ENCODE measurements around the gene BIK.

BIK gene

GRCh38 chr22:43106302-43106701 lies 4.2 kb upstream of the BIK start:
- no peak for FAIRE-seq

DNA sequence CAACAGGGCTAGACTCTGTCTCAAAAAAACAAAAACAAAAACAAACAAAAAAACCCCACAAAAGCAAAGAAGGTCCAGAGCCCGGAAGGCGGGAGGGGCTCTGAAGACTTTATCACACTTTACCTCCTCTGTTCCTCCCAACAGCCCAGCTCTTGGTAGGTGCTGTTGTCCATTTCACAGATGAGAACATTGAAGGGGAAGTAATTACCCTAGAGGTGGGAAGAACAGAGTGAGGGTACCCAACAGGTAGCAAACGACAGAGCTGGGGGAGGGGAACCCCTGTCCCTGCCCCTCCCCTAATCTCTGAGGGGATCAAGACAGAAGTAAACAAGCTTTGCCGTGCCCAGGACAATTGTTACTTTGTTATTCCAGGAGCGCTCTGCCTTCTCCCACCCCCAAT lies 1.0 kb upstream of the BIK start:
- no peak for FAIRE-seq

- no peak for FAIRE-seq
Observed at GRCh38 chr22:43109921-43110443, 568 bp upstream of the BIK start.

- no peak for FAIRE-seq
Observed at GRCh38 chr22:43110927-43111623, 525 bp downstream of the BIK start.

DNA sequence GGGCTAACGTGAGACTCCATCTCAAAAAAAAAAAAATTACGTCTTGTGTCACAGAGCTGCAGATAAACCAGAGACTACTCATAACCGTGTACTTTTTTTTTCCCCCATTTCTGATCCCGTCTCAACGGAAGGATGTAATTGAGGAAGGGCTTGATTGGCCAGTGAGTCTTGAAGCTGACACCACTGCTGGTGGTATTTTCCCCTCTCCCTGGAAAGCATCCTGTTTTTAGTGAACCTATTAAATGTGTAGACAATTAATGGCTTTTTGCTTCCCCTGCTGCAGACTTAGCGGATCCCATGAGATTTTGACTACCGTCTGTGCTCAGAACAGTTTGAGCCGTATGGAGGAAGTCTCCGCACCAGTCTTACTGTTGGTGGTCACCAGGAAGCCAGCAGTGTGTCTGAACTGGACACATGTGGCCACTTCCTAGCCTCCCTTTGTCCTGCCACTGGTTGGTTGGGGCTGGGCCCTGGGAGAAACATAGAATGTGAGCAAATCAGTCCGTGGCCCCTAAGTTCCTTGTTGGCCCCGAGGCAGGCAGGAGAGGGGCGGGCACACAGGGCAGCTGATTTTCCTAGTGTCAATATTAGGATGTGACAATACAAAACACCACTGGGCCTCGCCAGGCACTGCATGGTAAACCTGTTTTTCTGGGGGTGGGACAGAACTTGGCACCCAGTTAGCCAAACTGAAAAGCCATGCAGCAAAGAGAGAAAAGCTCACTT lies 3.1 kb downstream of the BIK start:
- no peak for FAIRE-seq

DNA sequence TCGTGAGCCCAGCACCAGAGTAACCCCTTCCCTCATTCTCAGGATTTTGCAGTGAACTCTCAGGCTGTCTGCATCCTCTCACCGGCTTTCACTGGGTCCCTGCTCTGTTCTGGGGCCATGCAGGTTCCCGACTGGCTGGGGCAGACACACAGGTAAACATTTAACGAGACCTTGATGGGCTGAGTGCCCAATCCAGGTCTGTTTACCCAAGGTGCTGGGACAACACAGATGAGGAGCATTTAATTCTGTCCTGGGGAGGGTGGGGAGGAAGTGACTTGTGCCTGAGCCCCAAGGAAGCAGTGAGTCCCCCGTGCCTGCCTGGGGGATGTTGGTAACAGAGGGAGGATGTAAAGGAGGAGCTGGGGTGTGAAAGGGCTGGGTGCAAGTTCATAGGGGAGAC lies 4.4 kb downstream of the BIK start:
- FAIRE-seq, result no peak

DNA sequence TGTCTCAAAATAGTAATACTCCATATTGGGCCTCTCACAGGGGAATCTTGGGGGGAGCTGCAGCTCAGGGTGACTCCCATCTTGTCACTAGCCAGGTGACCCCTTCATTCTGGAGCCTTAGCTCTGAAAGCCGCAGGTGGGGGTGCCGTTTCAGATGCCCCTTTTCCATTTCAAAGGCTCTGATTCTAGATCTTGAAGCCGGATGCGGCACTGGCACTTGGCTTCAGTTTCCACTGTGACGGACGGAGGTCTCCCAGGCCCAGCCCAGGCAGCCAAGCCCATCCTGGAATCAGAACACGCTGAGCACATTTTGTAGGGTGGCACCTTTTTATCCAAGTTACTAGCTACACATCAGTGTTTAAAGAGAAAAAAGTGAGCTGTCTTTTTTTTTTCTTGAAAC lies 6.4 kb downstream of the BIK start:
- no peak for FAIRE-seq

DNA sequence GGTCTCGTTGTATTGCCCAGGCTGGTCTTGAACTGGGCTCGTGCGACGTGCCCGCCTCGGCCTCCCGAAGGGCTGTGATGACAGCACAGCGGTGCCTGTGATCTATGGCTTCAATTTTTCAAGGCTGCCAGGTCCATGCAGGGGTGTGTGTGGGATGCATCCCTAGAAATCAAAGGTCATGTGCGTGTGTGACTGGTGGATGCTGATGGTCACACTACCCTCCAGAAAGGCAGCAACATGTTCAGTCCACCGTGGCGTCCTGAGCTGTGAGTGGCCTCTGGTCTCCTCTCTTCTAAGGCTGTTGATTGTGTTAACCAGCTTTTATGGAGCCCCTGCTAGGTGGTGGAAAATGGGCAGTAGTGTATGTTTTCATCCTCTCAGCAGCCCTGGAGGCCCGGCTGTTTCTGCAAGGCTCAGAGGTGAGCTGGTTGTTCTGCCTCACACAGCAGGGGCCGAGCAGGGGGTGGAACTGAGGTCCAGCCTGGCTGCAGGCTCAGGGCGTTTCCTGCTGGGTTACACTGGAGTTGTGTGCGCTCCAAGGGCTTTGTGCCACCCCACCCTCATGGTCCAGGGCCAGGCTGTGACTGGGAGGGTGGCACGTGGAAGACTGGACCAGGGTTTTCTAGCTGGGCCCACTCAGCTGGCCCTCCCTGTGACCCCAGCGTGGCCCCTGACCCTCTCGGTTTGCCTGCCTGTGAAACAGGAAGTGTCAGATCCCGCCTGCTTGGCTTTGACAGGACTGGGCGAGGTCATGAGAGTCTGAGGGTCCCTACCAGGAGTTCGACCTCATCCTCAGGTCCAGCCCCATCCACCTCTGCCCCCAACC lies 7.7 kb downstream of the BIK start:
- FAIRE-seq, result no peak

GRCh38 chr22:43118953-43119458 lies 8.5 kb downstream of the BIK start:
- FAIRE-seq, result no peak

GRCh38 chr22:43126501-43127165 lies 16.1 kb downstream of the BIK start:
- FAIRE-seq, result peak; percentile 69

- FAIRE-seq, result no peak
Observed at GRCh38 chr22:43127166-43127908, 16.8 kb downstream of the BIK start.

DNA sequence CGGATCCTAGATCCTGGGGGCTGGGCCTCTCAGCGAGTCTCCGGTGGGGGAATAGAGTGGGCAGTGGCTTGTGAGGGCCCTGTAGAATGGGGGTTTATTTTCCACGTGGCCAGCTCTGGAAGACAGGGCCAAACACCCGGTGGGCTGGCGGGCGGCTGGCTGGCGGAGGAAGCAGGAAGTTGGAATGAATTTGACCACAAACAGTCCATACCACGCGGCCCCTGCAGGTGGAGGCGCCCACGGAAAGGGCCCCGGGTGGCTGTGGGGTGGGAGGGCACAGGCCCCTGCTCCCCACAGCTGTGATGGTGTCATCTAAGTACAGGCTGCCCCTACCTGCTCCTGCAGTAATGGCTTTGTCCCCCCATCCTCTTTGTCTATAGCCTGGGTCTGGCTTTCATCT lies 17.6 kb downstream of the BIK start:
- FAIRE-seq, result no peak

DNA sequence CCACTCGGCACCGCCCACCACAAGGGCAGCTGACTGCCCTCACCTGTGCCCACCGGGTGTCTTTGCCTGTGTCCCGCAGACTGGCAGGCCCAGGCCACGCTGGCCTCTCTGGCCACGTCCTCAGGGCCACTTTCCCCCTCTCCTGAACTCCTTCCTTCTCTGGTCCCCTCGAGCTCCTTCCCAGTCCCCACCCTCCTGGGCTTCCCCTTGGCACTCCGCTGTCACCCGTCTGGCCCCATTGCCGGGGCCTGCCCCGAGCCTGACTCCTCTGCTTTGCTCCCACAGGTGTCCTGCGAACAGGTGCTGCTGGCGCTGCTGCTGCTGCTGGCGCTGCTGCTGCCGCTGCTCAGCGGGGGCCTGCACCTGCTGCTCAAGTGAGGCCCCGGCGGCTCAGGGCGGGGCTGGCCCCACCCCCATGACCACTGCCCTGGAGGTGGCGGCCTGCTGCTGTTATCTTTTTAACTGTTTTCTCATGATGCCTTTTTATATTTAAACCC lies 18.4 kb downstream of the BIK start:
- no peak for FAIRE-seq

GRCh38 chr22:43129426-43130425 lies 19.2 kb downstream of the BIK start:
- FAIRE-seq, result no peak

DNA sequence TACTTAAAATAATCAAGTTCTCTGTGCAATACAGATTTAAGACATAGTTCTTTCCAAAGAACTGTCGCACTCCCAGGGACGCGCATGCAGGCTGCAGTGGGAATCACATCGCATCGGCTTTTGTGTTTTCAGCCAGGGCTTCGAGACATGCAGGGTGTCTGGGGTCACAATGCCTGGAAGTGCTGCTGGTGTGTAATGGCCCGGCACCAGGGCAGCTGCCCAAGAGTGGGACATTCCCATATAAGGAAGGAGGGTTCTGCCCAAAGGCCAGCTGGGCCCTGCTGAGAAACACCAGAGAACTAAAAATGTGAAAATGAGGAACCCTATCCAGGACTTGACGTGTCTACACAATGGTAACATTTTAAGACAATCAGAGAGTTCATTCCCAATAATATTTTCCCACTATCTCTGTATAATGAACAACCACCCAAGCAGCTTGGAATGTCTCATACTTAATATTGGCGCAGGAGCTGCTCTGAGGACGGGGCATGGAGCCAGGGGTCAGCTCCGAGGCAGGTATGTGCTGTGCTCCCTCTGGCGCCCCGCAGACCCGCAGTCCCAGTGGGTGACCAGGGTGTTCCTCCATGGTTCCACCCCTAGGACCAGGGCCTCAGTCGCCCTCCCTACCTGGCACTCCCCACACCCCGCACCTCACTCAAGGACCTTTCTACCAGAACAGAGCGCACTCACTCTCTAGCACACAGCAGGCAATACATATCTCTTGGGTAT lies 21.4 kb downstream of the BIK start:
- FAIRE-seq, result no peak

GRCh38 chr22:43133401-43133800 lies 22.9 kb downstream of the BIK start:
- FAIRE-seq, result no peak

DNA sequence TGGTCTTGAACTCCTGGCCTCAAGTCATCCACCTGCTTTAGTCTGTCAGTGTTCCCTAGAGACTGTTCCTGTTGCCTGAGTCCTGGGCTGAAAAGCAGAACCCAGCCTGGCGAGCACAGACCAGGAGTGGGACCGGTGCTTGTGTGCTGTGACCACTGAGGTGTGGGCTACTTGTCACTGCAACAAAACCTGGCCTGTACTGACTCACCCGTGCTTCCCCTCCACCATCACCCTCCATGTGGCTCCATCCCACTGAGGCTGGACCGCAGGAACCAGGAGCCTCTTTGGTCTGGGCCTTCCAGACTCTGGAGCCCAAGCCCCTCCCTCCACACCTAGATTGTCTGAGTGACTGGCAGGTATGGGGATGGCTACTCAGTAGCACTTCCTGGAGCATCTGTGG lies 24.0 kb downstream of the BIK start:
- no peak for FAIRE-seq

GRCh38 chr22:43135565-43135964 lies 25.0 kb downstream of the BIK start:
- FAIRE-seq, result no peak

DNA sequence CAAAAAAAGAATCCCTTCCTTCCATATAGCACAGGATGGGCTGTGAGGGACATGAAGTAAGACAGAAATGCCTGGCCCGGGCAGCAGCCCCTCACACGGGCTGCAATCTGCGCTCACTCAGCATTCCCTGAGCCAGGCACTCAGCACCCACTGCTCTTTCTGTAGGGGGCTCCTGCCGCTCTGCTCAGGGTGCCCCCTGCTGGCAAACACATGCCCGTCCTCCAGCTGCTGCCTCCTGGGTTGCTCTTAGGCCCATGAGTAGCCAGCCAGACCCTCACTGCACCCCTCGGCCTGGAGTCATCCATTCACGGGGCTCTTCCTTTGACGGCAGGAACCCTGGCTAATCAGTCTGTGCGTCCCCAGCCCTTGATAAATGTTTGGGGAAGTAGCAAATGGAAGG lies 25.7 kb downstream of the BIK start:
- FAIRE-seq, result no peak

DNA sequence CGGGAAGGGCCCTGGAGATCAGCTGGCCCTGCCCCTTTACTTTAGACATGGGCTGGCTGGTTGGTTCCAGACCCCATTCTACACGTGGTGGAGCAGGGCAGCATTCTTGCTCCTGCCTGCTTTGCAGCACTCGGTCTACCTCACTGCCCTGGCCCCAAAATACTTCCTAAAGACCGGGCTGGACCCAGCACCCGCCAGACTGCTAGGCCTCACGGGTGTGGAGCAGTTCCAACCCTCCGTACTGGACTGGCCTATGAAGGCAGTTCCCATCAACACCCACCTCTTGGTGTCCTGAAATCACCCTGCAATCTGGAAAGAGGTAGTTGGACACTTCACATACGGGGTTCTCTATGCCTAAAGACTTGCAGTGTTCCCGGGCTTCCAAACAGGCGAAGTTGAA lies 26.3 kb downstream of the BIK start:
- FAIRE-seq, result no peak
